K562 (cell line): ENCODE measurements around the gene PLXDC2. TPM values are rescaled to one million over a fixed set of nuclear protein-coding genes. Genes with fewer than 3 reads are reported as not detected.

Experiments
- ATAC-seq: fragments of 200-7000 bp; cut with Tn5 transposase; 3 replicates; pipeline ENCODE4 v1.9.1; 2020; ENCODE audit warnings: moderate library complexity
- BruUV-seq: library from RNA; stranded (reverse); fragments of 400-500 nt; replicated peaks from 2 replicates; lab custom pipeline; 2021; lab: Mats Ljungman, UMichigan
- CTCF ChIA-PET: fragments of 300-600 bp; formaldehyde crosslinking; extraction: SDS; loops from one replicate; lab custom pipeline; 2021; ENCODE audit warnings: low intra/inter-chr PET ratio; lab: Yijun Ruan, JAX
- POLR2A ChIA-PET: fragments of 300-600, 350-650 bp; sonication (Branson Sonifier 250); formaldehyde crosslinking; extraction: SDS; loops from one replicate; lab custom pipeline; 2021; ENCODE audit warnings: antibody characterized with exemption, inconsistent platforms; lab: Yijun Ruan, JAX
- DNase-seq, 4 experiments: peaks; one replicate each; pipeline versions ENCODE4 v3.0.0 to v3.0.0-alpha.2; 2011 to 2018; ENCODE audit warnings: low spot score in 3 of 4, mixed read lengths in 3 of 4; ENCODE audit errors: extremely low read depth in 1 of 4
- FAIRE-seq: peaks from 2 replicates; lab custom pipeline; 2011; peaks lifted over from hg19 to GRCh38; lab: Jason Lieb, UNC
- H2AFZ ChIP-seq: 2 replicates; pipeline ENCODE4 v1.6.0; 2011; ENCODE audit warnings: low read depth, low read length, control low read depth, inconsistent platforms
- H3K27ac ChIP-seq: fragments of 200-600 bp; 3 replicates; pipeline ENCODE4 v1.8.0; 2011; ENCODE audit warnings: low read depth, mild to moderate bottlenecking, control low read depth, inconsistent platforms, low read length, moderate library complexity, mixed read lengths; ENCODE audit errors: extremely low read depth
- H3K27me3 ChIP-seq, 2 experiments: fragments of 300-600 bp in 1 of 2; 2 replicates in 1 of 2; 3 replicates in 1 of 2; pipeline versions ENCODE4 v1.6.0 to v1.8.0; 2011; ENCODE audit warnings: inconsistent platforms in 2 of 2, low read length in 2 of 2, mild to moderate bottlenecking in 1 of 2, mixed read lengths in 1 of 2, moderate library complexity in 1 of 2; ENCODE audit not compliant: control insufficient read depth in 2 of 2, insufficient read depth in 2 of 2
- H3K36me3 ChIP-seq: fragments of 300-600 bp; 3 replicates; pipeline ENCODE4 v1.8.0; 2011; ENCODE audit warnings: mild to moderate bottlenecking, low read length, inconsistent platforms; ENCODE audit not compliant: control insufficient read depth, insufficient read depth
- H3K4me1 ChIP-seq, 2 experiments: fragments of 200-600 bp in 1 of 2; replicated peaks in 1 of 2; 2 replicates in 1 of 2; 3 replicates in 1 of 2; pipeline versions ENCODE4 v1.5.1 to v1.8.0; 2011; ENCODE audit warnings: inconsistent platforms in 2 of 2, low read length in 2 of 2, mild to moderate bottlenecking in 1 of 2, mixed read lengths in 1 of 2, moderate library complexity in 1 of 2; ENCODE audit not compliant: control insufficient read depth in 2 of 2, insufficient read depth in 2 of 2
- H3K4me2 ChIP-seq: 2 replicates; pipeline ENCODE4 v1.6.1; 2011; ENCODE audit warnings: low read length, control low read depth, inconsistent platforms, mixed read lengths; ENCODE audit not compliant: insufficient read depth
- H3K4me3 ChIP-seq: fragments of 200-600 bp; sonication (generic), shearing (Covaris generic); 2 replicates; pipeline ENCODE4 v1.5.1; 2016; ENCODE audit warnings: control low read depth, inconsistent platforms
- H3K79me2 ChIP-seq: fragments of 200-600 bp; 3 replicates; pipeline ENCODE4 v1.8.0; 2011; ENCODE audit warnings: low read length, inconsistent platforms; ENCODE audit not compliant: control insufficient read depth, insufficient read depth
- H3K9ac ChIP-seq, 2 experiments: 2 replicates each; pipeline versions ENCODE4 v1.6.0 to v1.6.1; 2011; ENCODE audit warnings: low read depth in 2 of 2, low read length in 2 of 2, control low read depth in 1 of 2, inconsistent platforms in 1 of 2, mild to moderate bottlenecking in 1 of 2, mixed read lengths in 1 of 2; ENCODE audit not compliant: insufficient read depth in 1 of 2
- H3K9me1 ChIP-seq: one replicate; pipeline ENCODE4 v1.6.0; 2011; ENCODE audit warnings: inconsistent platforms, mild to moderate bottlenecking, low read length, moderate library complexity; ENCODE audit not compliant: control insufficient read depth, insufficient read depth
- H3K9me3 ChIP-seq: replicated peaks from 2 replicates; pipeline ENCODE4 v1.5.1; 2011; ENCODE audit warnings: low read depth, low read length, inconsistent platforms; ENCODE audit not compliant: control insufficient read depth, insufficient read depth
- H4K20me1 ChIP-seq: replicated peaks from 2 replicates; pipeline ENCODE4 v1.6.1; 2011; ENCODE audit warnings: low read length, inconsistent platforms, mixed read lengths; ENCODE audit not compliant: control insufficient read depth, insufficient read depth
- ETS1 ChIP-seq: conservative IDR thresholded peaks from 2 replicates; pipeline ENCODE4 v1.6.1; 2011; ENCODE audit warnings: low read depth, mild to moderate bottlenecking, low read length; ENCODE audit not compliant: control insufficient read depth
- FOXK2 ChIP-seq, 2 experiments: fragments of 450-650 bp; IDR thresholded peaks in 1 of 2; conservative IDR thresholded peaks in 1 of 2; 2 replicates each; pipeline ENCODE4 v1.6.1; 2016; ENCODE audit warnings: low read depth in 2 of 2, mild to moderate bottlenecking in 1 of 2
- GATA2 ChIP-seq: sonication (generic); formaldehyde crosslinking; IDR thresholded peaks from 2 replicates; pipeline ENCODE4 v1.4.0; 2020; ENCODE audit warnings: mild to moderate bottlenecking, missing genetic modification reagents
- HLTF ChIP-seq: fragments of 450-650 bp; IDR thresholded peaks from 2 replicates; pipeline ENCODE4 v1.6.1; 2016
- IRF2 ChIP-seq: sonication (generic); formaldehyde crosslinking; IDR thresholded peaks from 2 replicates; pipeline ENCODE4 v1.8.1; 2022; ENCODE audit warnings: mild to moderate bottlenecking, missing genetic modification reagents
- L3MBTL2 ChIP-seq: fragments of 450-650 bp; IDR thresholded peaks from 2 replicates; pipeline ENCODE4 v1.6.1; 2016; ENCODE audit warnings: mild to moderate bottlenecking, moderate library complexity
- MCM7 ChIP-seq, 2 experiments: fragments of 450-650 bp; IDR thresholded peaks; 2 replicates each; pipeline ENCODE4 v1.6.1; 2016 to 2018
- NR1H2 ChIP-seq: sonication (generic); formaldehyde crosslinking; IDR thresholded peaks from 2 replicates; pipeline ENCODE4 v1.4.0; 2020; ENCODE audit warnings: mild to moderate bottlenecking, missing genetic modification reagents
- POLR2G ChIP-seq: fragments of 200-400 bp; formaldehyde crosslinking; IDR thresholded peaks from 2 replicates; pipeline ENCODE4 v1.6.1; 2017; ENCODE audit warnings: low read depth, mild to moderate bottlenecking, antibody characterized with exemption, low read length, moderate library complexity
- PTTG1 ChIP-seq: fragments of 450-650 bp; IDR thresholded peaks from 2 replicates; pipeline ENCODE4 v1.6.1; 2016; ENCODE audit warnings: low read depth, mild to moderate bottlenecking, missing genetic modification characterization, missing compliant biosample characterization
- RB1 ChIP-seq: fragments of 450-650 bp; IDR thresholded peaks from 2 replicates; pipeline ENCODE4 v1.6.1; 2017; ENCODE audit warnings: low read depth, mild to moderate bottlenecking
- SAP30 ChIP-seq: fragments of 200-600 bp; sonication (generic); IDR thresholded peaks from 2 replicates; pipeline ENCODE4 v1.6.1; 2012; ENCODE audit warnings: borderline replicate concordance, low read depth, mild to moderate bottlenecking, moderate library complexity, low read length, control low read depth, inconsistent platforms; ENCODE audit not compliant: insufficient read depth, poor library complexity, severe bottlenecking
- SMC3 ChIP-seq: conservative IDR thresholded peaks from 2 replicates; pipeline ENCODE4 v1.6.1; 2011; ENCODE audit warnings: low read depth, low read length, improper control_type of control experiment; ENCODE audit not compliant: insufficient read depth
- ZBTB2 ChIP-seq: fragments of 450-650 bp; IDR thresholded peaks from 2 replicates; pipeline ENCODE4 v1.6.1; 2016; ENCODE audit warnings: antibody characterized with exemption
- ZNF449 ChIP-seq: fragments of 250-450 bp; sonication (Bioruptor Pico); IDR thresholded peaks from 2 replicates; pipeline ENCODE4 v1.8.0; 2022; ENCODE audit warnings: moderate library complexity, mild to moderate bottlenecking, inconsistent platforms
- ZNF785 ChIP-seq: fragments of 250-450 bp; sonication (Bioruptor Pico); IDR thresholded peaks from 2 replicates; pipeline ENCODE4 v1.4.0; 2020; ENCODE audit warnings: mild to moderate bottlenecking
- in situ Hi-C: fragments of 300-500 bp; cut with MboI; formaldehyde crosslinking; loops from 4 replicates; pipeline ENCODE4 v1.15.0; 2018; ENCODE audit warnings: inconsistent platforms, mixed read lengths
- intact Hi-C: fragments of 100-400 bp; cut with micrococcal nuclease; formaldehyde crosslinking; loops from 2 replicates; pipeline ENCODE4 v1.14.2; 2022
- polyA plus RNA-seq, 8 experiments: library from polyadenylated mRNA; depleted of rRNA in 4 of 8; stranded (reverse) in 5 of 8; unstranded in 3 of 8; fragments of >200 nt; fragmentation: Nextera tagmentation in 2 of 8; fragmentation: Illumina TruSeq in 1 of 8; extraction: Ambion mirVana in 2 of 8; extraction: Trizol in 1 of 8; gene quantifications; 2 replicates each; pipeline versions ENCODE4 v1.2.1 to v1.2.3, GENCODE V29; 2011 to 2014; ENCODE audit warnings: inconsistent platforms in 1 of 8, missing spikeins in 1 of 8
- total RNA-seq, 7 experiments: library from RNA; depleted of rRNA in 6 of 7; stranded (reverse); fragments of >200 nt in 6 of 7; fragmentation: Illumina TruSeq in 2 of 7; extraction: Trizol in 2 of 7; gene quantifications; 2 replicates each; pipeline versions ENCODE4 v1.2.1 to v1.2.3, GENCODE V29; 2011 to 2021; ENCODE audit warnings: low replicate concordance in 1 of 7
- TF ChIP-seq, protein P1 (sequence below): sonication (generic); formaldehyde crosslinking; IDR thresholded peaks from 2 replicates; pipeline ENCODE4 v1.8.1; 2023; ENCODE audit warnings: mild to moderate bottlenecking, missing genetic modification reagents
- TF ChIP-seq, protein P2 (sequence below): fragments of 450-650 bp; IDR thresholded peaks from 2 replicates; pipeline ENCODE4 v1.6.1; 2016; ENCODE audit warnings: missing biosample characterization, missing genetic modification characterization

Gene PLXDC2
- total and polyA plus RNA-seq, 9 of the 15 experiments (the other 6 are each of a cell fraction or from before 2014, with no cell fraction given): 0.01 to 0.33 (median 0.10) TPM; not detected in 3

DNA sequence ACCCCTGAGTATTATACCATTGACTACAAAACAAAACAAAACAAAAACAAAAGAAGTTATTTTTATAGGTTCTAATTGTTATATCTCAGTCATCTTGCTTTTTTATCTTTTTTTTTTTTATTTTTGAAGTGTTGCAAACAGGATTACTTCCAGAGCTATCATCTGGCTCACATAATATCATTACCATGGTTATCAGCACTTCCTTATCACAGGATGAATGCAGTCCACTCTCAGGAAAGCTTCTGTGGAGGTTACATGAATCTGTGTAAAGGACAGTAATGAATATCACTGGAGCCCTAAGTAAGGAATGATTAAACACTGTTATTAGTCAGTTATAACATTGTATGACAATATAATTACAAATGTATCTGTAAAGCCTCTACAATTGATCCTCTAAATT is 451.5 kb downstream of the PLXDC2 start:
- POLR2A ChIA-PET: no interaction called here
- Histone ChIP-seq H3K36me3 (no peaks in the 10 kb centered on the region), H3K4me3 (no peak overlapping the region), H3K27ac (no peak overlapping the region), H2AFZ (no peak overlapping the region), H3K9me3 (no peaks in the 10 kb centered on the region), H3K4me2 (no peak overlapping the region), H3K9ac (no peak overlapping the region), H3K9me1 (no peaks in the 10 kb centered on the region), H4K20me1 (no peaks in the 10 kb centered on the region), H3K27me3 (no peaks in the 10 kb centered on the region), H3K4me1 (no peaks in the 10 kb centered on the region), H3K79me2 (no peaks in the 10 kb centered on the region)
- BruUV-seq: no TSS peak
- TF ChIP-seq HLTF: no peak
- TF ChIP-seq, protein P1, sequence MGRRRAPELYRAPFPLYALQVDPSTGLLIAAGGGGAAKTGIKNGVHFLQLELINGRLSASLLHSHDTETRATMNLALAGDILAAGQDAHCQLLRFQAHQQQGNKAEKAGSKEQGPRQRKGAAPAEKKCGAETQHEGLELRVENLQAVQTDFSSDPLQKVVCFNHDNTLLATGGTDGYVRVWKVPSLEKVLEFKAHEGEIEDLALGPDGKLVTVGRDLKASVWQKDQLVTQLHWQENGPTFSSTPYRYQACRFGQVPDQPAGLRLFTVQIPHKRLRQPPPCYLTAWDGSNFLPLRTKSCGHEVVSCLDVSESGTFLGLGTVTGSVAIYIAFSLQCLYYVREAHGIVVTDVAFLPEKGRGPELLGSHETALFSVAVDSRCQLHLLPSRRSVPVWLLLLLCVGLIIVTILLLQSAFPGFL (CRISPR knock-in tag): no peak
- TF ChIP-seq RB1: no peak
- TF ChIP-seq ZBTB2: no peak
- no peak for TF ChIP-seq POLR2G
- TF ChIP-seq MCM7 (IDR thresholded peaks at IDR 0.05): no peak
- TF ChIP-seq NR1H2 (CRISPR knock-in tag): no peak
- no peak for TF ChIP-seq FOXK2 (conservative IDR thresholded peaks at IDR 0.05 in 1 of 2, IDR thresholded peaks at IDR 0.05 in 1 of 2; ENCODE audit: low read depth in 2 of 2)
- TF ChIP-seq, protein P2, sequence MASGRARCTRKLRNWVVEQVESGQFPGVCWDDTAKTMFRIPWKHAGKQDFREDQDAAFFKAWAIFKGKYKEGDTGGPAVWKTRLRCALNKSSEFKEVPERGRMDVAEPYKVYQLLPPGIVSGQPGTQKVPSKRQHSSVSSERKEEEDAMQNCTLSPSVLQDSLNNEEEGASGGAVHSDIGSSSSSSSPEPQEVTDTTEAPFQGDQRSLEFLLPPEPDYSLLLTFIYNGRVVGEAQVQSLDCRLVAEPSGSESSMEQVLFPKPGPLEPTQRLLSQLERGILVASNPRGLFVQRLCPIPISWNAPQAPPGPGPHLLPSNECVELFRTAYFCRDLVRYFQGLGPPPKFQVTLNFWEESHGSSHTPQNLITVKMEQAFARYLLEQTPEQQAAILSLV (tag): no peak
- TF ChIP-seq L3MBTL2: no peak
- TF ChIP-seq SAP30: no peak
- no peak for TF ChIP-seq GATA2
- TF ChIP-seq ETS1: no peak
- no peak for TF ChIP-seq IRF2 (CRISPR knock-in tag)
- TF ChIP-seq SMC3: no peak
- no peak for TF ChIP-seq PTTG1 (tag)
- TF ChIP-seq ZNF785 (CRISPR knock-in tag): no peak
- TF ChIP-seq ZNF449 (CRISPR knock-in tag): no peak
- CTCF ChIA-PET: no interaction called here
- ATAC-seq (no peak), FAIRE-seq (no peak), DNase-seq (no peak)
- intact Hi-C loops (no loop called here), in situ Hi-C loops (no loop called here)
